HFF-Myc (cell line): ENCODE measurements around the gene WDR86.

Experiments
- DNase-seq: peaks from one replicate; pipeline ENCODE4 v3.0.0-alpha.2; 2011; ENCODE audit warnings: low read depth; ENCODE audit errors: extremely low read depth
- H3K4me3 ChIP-seq: replicated peaks from 2 replicates; pipeline ENCODE4 v1.5.1; 2011; ENCODE audit warnings: low read depth, mild to moderate bottlenecking, control low read depth, low read length
- CTCF ChIP-seq: IDR thresholded peaks from 2 replicates; pipeline ENCODE4 v1.5.1; 2012; ENCODE audit warnings: mild to moderate bottlenecking, low read depth, low read length, control low read depth; ENCODE audit errors: missing control alignments

WDR86 gene

DNA sequence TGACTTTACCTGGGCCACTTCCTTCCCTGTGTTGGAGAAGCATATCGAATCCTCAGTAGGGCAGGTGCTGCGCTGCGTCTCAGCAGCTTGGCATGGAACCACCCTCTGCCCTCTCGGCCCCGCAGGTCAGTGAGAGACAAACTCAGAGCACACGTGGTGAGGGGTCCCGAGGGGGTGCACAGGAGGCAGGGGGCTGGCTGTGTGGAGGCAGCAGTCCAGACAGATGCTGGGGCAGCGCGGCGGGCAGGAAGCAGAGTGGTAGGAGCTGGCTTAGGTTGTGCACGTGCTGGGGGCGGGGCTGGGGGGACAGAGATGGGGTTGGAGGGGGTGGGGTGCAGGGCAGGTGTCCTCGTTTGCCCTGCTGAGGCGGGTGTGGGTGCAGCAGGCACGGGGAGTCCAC lies 35.1 kb downstream of the WDR86 start:
- no peak for DNase-seq
- H3K4me3 ChIP-seq = no peak overlapping the region
- no peak for TF ChIP-seq CTCF

- no peak for DNase-seq
- TF ChIP-seq CTCF = no peak
- no peak overlapping the region for H3K4me3 ChIP-seq
Measured at GRCh38 chr7:151374139-151374538, 35.7 kb downstream of the WDR86 start.

DNA sequence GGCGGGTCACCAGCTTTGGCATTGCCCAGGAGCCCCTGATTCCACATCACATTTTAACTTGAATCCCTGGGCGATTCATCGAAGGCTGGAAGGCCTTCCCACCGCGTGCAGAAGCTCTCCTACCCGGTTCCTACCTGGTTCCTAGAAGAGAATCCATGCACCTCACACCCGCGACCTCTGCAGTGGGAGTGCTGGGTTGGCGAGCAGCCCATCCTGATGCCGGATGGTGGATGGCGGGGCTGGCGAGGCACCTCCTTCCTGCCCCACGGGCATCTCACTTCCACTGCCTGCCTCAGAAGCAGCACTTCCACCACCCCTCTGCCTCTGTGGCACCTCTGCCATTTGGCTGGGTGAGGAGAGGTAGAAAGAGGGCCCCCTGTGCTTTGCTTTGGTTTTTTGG lies 36.2 kb downstream of the WDR86 start:
- no peak overlapping the region for H3K4me3 ChIP-seq
- no peak for TF ChIP-seq CTCF
- no peak for DNase-seq

DNA sequence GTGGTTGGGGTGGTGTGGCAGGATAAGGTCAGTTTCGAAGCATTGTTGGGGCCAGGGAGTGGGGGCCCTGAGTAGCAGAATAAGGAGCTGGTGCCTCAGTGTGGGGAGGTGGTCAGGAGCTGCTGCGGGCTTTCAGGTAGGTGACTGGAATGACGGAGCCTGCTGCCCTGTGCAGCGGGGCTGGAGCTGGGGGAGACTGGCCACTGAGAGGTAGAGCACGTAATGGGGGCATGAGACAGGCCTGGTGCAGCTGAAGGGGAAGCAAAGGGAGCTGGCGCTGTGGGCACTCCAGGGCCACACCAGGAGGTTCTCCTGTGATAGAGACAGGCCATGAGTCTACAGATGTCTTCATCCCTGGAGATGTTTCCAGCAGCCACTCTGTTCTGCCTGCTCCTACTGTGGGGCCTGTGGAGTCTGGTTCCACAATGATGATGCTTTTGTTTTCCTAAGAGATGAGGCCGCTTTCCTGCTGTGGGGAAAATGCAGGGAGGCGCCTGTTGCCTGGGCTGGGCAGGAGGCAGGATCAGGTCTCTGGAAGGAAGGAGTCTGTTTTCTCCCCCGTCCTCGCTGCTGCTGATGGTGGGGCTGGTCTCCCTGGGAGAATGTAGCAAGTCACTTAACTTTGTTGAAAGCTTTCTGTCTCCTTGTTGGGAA lies 37.1 kb downstream of the WDR86 start:
- no peak for TF ChIP-seq CTCF
- DNase-seq = no peak
- H3K4me3 ChIP-seq = no peak overlapping the region

DNA sequence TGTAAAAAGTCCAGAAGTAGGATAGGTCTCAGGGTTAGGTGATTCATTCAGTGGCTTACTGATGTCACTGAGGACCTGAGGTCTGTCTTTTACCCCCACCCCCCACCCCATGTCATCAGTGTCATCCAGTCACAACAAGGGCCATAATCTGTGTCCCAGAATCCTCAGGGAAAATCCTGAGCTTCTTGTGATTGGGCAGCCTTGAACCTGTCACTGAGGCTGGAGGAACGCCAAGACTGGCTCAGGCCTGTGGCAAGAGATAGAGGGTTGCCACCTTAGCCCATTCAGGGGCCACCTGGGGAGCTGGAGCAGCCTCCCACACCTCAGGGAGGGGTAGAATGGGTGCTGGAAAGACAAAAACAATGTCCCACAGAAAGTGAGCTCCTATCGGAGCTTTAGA lies 38.6 kb downstream of the WDR86 start:
- no peak for TF ChIP-seq CTCF
- H3K4me3 ChIP-seq = no peak overlapping the region
- DNase-seq = no peak

- H3K4me3 ChIP-seq = no peak overlapping the region
- peak; percentile 68 for DNase-seq
- peak; percentile 95 for TF ChIP-seq CTCF
Measured at GRCh38 chr7:151368136-151368571, 41.7 kb downstream of the WDR86 start.

GRCh38 chr7:151367284-151367683 lies 42.6 kb downstream of the WDR86 start:
- H3K4me3 ChIP-seq = no peak overlapping the region
- no peak for TF ChIP-seq CTCF
- no peak for DNase-seq
